M059J (cell line): ENCODE results near the gene COLQ. TPM values are rescaled to one million over a fixed set of nuclear protein-coding genes. Genes with fewer than 3 reads are reported as not detected.
"Not testable (repeated sequence)": the region's sequence is repeated elsewhere in the genome, so short reads cannot be mapped to it uniquely, and the experiment has no call there.

Experiments
- DNase-seq: peaks from one replicate; pipeline ENCODE4 v3.0.0-alpha.2; 2012; ENCODE audit warnings: low read depth
- total RNA-seq: library from RNA; depleted of rRNA; stranded (reverse); fragments of >200 nt; shearing (Covaris generic); gene quantifications from 2 replicates; pipeline ENCODE4 v1.2.3, GENCODE V29; 2014; rRNA removed

Gene COLQ
- total RNA-seq, 1 experiment from 2014 or later, result 0.27 TPM

DNA sequence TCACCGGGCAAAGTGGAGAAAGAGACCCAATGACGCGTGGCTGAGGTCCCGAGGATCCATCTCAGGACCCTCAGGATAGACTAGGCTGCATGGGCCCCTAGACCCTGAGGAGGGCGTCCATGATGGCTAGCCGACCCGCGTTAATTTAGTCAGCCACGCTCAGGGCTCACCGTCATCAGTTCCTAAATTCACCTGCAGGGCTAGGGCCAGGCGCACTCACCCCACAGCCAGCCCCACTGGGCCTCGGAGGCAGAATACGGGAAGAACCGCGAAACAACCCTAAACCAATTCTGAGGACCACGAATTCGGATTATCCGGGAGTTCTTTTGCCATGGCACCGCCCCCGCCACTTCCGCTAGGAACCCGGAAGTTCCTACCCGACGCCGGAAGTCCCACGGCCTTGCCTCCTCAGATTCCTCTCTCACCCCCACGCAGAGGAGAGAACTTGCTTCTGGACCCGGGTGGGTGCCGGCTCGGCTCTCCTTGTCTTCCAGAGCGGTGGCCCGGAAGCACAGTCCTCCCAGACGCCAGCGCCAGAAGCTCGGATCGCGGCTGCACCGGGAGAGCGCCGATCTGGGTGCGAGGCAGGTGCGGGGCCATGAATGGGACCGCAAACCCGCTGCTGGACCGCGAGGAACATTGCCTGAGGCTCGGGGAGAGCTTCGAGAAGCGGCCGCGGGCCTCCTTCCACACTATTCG is 94.2 kb downstream of the COLQ start, which contains the start of the genes EAF1 and METTL6:
EAF1 (plus strand) TSS at position 417 of the 699 bp plus-strand sequence; CDS start at position 599, 182 bp downstream.
METTL6 (minus strand) TSS at position 363 of the 699 bp plus-strand sequence. CDS start 1,033 bp downstream, outside the sequence.
- DNase-seq, result peak; percentile 78

- DNase-seq, result no peak
Observed at GRCh38 chr3:15426579-15427118, 94.9 kb downstream of the COLQ start.

DNA sequence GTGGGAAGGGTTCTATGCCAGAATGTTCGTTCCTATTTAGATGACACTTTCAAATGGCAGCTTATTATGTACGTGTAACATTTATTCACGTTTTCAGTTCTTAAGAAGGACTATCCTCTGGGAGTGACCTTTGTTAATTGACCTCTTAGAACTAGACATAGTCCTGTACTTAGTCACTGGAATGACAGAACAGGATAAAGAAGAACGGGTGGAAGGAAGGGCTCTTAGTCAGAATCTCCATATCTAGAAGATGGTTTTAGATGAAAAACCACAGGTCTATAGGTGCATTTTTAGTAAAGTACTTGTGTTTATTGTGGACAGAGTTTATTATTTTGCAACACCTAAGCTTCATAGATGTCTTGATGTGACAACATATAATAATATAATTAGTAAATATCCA is 100.6 kb downstream of the COLQ start:
- peak; percentile 68 for DNase-seq

GRCh38 chr3:15410966-15411365 is 110.5 kb downstream of the COLQ start:
- DNase-seq, result not testable (repeated sequence)

DNA sequence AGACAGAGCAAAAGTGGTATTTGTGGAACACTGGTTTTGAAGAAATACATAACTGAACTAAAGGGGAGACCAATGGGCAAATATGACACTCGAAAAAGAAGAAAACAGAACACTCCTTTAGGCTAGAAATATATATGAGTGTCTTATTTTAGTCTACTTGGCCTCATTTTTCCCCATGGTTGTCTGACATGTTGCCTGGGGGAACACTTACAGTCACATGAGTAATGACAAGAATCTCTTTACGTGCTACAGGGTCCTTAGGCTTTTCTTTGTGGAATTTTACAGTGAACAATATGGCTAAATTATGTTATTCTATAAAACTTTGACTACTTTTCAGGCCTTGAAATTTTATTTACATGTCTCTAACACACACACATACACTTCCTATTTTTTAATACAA is 111.7 kb downstream of the COLQ start:
- no peak for DNase-seq

GRCh38 chr3:15409239-15409638 is 112.3 kb downstream of the COLQ start:
- DNase-seq, result no peak

- DNase-seq, result peak; percentile 57
Observed at GRCh38 chr3:15405448-15406050, 116.0 kb downstream of the COLQ start.

- DNase-seq, result no peak
Observed at GRCh38 chr3:15404767-15405166, 116.7 kb downstream of the COLQ start.

- no peak for DNase-seq
Observed at GRCh38 chr3:15403965-15404364, 117.5 kb downstream of the COLQ start.

- DNase-seq, result no peak
Observed at GRCh38 chr3:15403495-15403894, 118.0 kb downstream of the COLQ start.

- no peak for DNase-seq
Observed at GRCh38 chr3:15401936-15402335, 119.6 kb downstream of the COLQ start.

Other genes starting within 250 kb of the COLQ start
- 9.2 and 9.9 TPM in 2 replicates for gene SH3BP5, start 189.1 kb downstream of the COLQ start, total RNA-seq
- gene METTL6, start 94.2 kb downstream of the COLQ start, total RNA-seq, result 11.4 and 21.6 TPM in 2 replicates
- gene EAF1, start 94.1 kb downstream of the COLQ start, total RNA-seq, result 19.3 and 32.8 TPM in 2 replicates
- 19.5 and 23.6 TPM in 2 replicates for gene HACL1, start 79.9 kb upstream of the COLQ start, total RNA-seq
- 24.2 and 34.6 TPM in 2 replicates for gene BTD, start 80.0 kb upstream of the COLQ start, total RNA-seq